AG10803 (cell line): ENCODE data around the gene RHOT2.

ENCODE experiments used
- DNase-seq: peaks from one replicate; pipeline ENCODE4 v3.0.0; 2010; ENCODE audit warnings: low read depth
- H3K4me3 ChIP-seq: 2 replicates; pipeline ENCODE4 v1.5.1; 2011; ENCODE audit warnings: mild to moderate bottlenecking, low read length, control low read depth
- TF ChIP-seq, protein P1 (sequence below): conservative IDR thresholded peaks from 2 replicates; pipeline ENCODE4 v1.5.1; 2011; ENCODE audit warnings: mild to moderate bottlenecking, low read length, control low read depth, inconsistent platforms

Gene RHOT2

DNA sequence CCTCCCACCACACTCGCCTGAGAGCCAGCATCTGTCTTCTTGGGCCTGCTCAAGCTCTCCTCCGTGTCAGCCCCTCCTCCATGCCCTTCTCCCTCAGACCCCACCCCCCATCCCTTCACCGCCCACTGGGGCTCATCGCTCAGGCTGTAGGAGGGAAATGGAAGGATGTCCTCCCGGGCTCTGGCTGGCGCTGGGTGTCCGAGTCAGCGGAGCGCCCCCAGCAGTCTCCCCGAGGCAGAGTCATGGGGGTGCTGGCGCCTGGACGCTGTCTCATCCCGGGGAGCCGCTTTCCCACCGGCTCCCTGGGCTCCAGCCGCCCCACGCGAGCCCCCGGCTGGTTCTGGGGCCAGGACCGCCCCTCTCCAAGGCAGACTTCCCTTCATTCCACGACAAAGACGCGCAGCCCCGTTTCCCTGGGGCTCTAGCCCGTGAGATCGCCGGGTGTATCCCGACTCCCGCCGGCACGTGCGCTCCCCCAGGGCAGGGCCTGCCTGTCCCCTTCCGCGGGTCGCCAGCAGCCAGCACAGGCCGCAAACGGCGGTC lies 52.6 kb downstream of the RHOT2 start:
- H3K4me3 ChIP-seq: peak overlapping the region; percentile 70
- TF ChIP-seq, protein P1, sequence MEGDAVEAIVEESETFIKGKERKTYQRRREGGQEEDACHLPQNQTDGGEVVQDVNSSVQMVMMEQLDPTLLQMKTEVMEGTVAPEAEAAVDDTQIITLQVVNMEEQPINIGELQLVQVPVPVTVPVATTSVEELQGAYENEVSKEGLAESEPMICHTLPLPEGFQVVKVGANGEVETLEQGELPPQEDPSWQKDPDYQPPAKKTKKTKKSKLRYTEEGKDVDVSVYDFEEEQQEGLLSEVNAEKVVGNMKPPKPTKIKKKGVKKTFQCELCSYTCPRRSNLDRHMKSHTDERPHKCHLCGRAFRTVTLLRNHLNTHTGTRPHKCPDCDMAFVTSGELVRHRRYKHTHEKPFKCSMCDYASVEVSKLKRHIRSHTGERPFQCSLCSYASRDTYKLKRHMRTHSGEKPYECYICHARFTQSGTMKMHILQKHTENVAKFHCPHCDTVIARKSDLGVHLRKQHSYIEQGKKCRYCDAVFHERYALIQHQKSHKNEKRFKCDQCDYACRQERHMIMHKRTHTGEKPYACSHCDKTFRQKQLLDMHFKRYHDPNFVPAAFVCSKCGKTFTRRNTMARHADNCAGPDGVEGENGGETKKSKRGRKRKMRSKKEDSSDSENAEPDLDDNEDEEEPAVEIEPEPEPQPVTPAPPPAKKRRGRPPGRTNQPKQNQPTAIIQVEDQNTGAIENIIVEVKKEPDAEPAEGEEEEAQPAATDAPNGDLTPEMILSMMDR: peak; percentile 37; the same call in 1 of the 2 replicates
- peak; percentile 59 for DNase-seq

DNA sequence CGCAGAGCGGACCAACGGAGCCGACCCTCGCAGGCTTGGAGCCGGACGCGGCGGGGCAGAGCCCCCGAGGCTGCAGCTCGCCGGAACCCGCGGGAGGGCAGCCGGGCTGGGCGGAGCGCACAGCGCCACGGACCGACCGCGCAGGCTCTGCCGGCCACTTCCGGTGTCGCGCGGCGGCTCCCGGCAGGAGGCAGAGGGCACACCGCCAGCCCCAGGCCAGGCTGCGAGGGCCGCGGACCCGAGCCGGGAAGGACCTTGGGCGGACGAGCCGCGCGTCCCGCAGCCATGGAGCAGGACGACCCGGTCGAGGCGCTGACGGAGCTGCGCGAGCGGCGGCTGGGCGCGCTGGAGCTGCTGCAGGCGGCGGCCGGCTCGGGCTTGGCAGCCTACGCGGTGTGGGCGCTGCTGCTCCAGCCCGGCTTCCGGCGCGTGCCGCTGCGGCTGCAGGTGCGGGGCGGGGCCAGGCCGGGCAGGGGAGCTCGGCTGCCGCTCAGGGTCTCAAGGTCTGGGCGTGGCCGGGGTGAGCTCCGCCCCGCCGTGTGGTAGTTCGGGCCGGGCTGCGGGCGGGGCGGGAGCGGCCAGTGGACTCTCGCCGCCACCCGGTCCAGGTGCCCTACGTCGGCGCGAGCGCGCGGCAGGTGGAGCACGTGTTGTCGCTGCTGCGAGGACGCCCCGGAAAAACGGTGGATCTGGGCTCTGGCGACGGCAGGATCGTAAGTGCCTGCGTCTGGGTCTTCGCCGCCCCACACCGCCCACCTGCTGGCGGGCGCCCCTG lies 53.2 kb downstream of the RHOT2 start, which contains the start of gene ANTKMT:
TSS of gene ANTKMT (plus strand) at position 157 of the 775 bp plus-strand sequence. CDS start at position 286, 129 bp downstream.
- TF ChIP-seq, protein P1: no peak
- peak; percentile 67 for DNase-seq
- H3K4me3 ChIP-seq: peak within 1 kb of the TSS; percentile 70

DNA sequence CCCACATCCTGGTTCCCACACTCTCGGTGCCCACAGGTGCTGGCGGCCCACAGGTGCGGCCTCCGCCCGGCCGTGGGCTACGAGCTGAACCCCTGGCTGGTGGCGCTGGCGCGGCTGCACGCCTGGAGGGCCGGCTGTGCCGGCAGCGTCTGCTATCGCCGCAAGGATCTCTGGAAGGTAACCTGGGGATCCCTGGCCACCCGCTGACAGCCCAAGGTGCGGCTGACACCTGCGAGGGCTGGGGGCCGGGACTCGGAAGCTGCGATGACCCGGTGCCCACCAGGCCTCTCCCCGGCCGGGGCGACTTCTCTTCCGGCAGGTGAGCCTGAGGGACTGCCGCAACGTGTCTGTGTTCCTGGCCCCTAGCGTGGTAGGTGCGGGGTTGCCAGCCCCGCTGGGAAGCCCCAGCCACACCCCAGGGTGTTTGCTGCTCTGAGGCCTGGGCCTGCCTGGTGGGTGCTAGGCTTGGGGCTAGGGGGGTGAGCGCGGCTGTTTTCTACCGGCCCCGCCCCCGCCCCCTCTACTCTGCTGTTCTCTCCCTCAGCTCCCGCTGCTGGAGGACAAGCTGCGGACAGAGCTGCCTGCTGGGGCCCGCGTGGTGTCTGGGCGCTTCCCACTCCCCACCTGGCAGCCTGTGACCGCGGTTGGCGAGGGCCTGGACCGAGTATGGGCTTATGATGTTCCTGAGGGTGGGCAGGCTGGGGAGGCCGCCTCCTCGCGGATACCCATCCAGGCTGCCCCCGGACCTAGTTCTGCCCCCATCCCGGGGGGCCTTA lies 54.0 kb downstream of the RHOT2 start:
- TF ChIP-seq, protein P1: no peak
- peak overlapping the region; percentile 70 for H3K4me3 ChIP-seq
- no peak for DNase-seq

DNA sequence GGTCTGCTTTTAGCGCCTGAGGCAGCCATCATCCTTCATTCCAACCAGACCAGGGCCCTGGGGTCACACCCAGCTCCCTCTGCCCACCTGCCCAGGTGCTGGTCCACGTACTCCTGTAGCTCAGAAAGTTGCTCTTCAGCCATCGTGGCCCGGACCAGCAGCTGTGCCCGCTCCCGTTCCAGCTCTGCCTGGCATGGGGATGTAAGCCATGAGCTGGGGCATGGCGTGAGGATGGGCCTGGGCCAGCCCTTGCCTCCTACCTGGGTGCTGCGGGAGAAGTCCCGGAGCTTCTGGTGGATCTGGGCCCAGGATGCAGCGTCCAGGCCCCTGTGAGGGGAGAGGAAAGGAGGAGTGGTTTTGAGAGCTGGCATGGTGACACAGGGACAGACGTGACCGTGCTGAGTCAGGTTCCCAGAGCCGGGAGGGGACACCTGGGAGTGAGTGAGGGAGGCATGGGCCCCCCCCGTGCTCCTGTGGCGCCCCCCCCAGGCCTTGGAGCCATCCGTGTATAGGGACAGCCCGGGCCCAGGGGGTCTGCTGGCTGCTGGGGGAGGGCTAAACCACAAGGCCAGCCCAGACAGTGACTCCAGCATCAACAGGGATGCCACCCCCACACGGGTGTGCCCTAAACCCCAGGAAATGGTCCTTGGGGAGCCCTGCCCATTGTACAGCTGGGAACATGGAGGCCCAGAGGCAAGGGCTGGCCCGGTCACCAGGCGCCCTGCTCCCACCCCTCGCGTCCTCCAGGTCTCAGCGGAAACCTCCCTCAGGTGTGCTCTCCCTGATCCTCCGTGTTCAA lies 55.1 kb downstream of the RHOT2 start:
- TF ChIP-seq, protein P1: no peak
- H3K4me3 ChIP-seq: no peak overlapping the region
- DNase-seq: no peak

DNA sequence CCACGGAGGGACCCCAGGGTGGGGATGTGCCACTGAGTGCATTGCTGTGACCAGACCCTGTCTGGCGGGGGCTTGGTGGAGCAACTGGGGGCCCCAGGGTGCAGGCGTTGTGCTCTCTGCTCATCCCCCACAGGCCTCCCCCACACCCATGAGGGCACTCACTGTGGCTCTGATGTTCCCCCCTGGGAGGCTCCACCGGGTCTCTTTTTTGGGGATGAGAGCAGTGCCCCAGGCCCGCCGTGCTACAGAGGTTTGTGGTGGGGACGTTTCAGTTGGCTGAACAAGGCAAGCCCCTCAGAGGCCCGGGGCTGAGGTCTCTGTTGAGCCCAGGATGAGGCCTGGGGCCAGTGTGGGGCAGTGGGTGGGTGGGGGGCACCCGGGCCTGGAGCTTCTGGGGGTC lies 55.8 kb downstream of the RHOT2 start:
- TF ChIP-seq, protein P1: no peak
- H3K4me3 ChIP-seq: no peak overlapping the region
- DNase-seq: no peak
